ENCODE data around the gene PTPRG. TPM values are rescaled to one million over a fixed set of nuclear protein-coding genes. Genes with fewer than 3 reads are reported as not detected.

The PTPRG gene
- total RNA-seq, 2 experiments from 2014 or later = 0.24 to 0.37 TPM

- CTCF ChIA-PET = no interaction called here
- intact Hi-C loops (cut with micrococcal nuclease) = no loop called here
These were observed 68.1 kb downstream of the PTPRG start for GRCh38 chr3:61629442-61629841.

GRCh38 chr3:61631108-61631769 is 69.9 kb downstream of the PTPRG start:
- H3K36me3 Mint-ChIP-seq (ENCODE audit: low read depth) = no peaks in the 10 kb centered on the region
- CTCF ChIA-PET = no interaction called here
- no peak overlapping the region for H3K4me3 Mint-ChIP-seq
- H3K4me1 Mint-ChIP-seq (ENCODE audit: low read depth) = no peaks in the 10 kb centered on the region
- DNase-seq = no peak
- intact Hi-C loops (cut with micrococcal nuclease) = no loop called here
- no peak overlapping the region for H3K27ac Mint-ChIP-seq
- no peaks in the 10 kb centered on the region for H3K9me3 Mint-ChIP-seq
- H3K27me3 Mint-ChIP-seq (ENCODE audit: low read depth) = peaks cover 6% of the 10 kb centered on the region

More at GRCh38 chr3:61629442-61629841, 68.1 kb downstream of the PTPRG start:
- no peaks in the 10 kb centered on the region for H3K4me1 Mint-ChIP-seq (ENCODE audit: low read depth)
- no peaks in the 10 kb centered on the region for H3K9me3 Mint-ChIP-seq
- no peak overlapping the region for H3K27ac Mint-ChIP-seq
- peaks cover 6% of the 10 kb centered on the region for H3K27me3 Mint-ChIP-seq (ENCODE audit: low read depth)
- H3K36me3 Mint-ChIP-seq (ENCODE audit: low read depth) = no peaks in the 10 kb centered on the region
- H3K4me3 Mint-ChIP-seq = no peak overlapping the region
- no peak for DNase-seq

GRCh38 chr3:61632568-61633175 is 71.3 kb downstream of the PTPRG start:
- intact Hi-C loops (cut with micrococcal nuclease) = no loop called here
- H3K4me1 Mint-ChIP-seq (ENCODE audit: low read depth) = no peaks in the 10 kb centered on the region
- CTCF ChIA-PET = no interaction called here
- DNase-seq = no peak
- no peak overlapping the region for H3K27ac Mint-ChIP-seq
- H3K9me3 Mint-ChIP-seq = no peaks in the 10 kb centered on the region
- no peaks in the 10 kb centered on the region for H3K36me3 Mint-ChIP-seq (ENCODE audit: low read depth)
- H3K4me3 Mint-ChIP-seq = no peak overlapping the region
- peaks cover 6% of the 10 kb centered on the region for H3K27me3 Mint-ChIP-seq (ENCODE audit: low read depth)

GRCh38 chr3:61634678-61635077 is 73.3 kb downstream of the PTPRG start:
- H3K27ac Mint-ChIP-seq = no peak overlapping the region
- no peaks in the 10 kb centered on the region for H3K4me1 Mint-ChIP-seq (ENCODE audit: low read depth)
- peaks cover 6% of the 10 kb centered on the region for H3K27me3 Mint-ChIP-seq (ENCODE audit: low read depth)
- H3K4me3 Mint-ChIP-seq = no peak overlapping the region
- no peaks in the 10 kb centered on the region for H3K36me3 Mint-ChIP-seq (ENCODE audit: low read depth)
- DNase-seq = no peak
- CTCF ChIA-PET = no interaction called here
- no peaks in the 10 kb centered on the region for H3K9me3 Mint-ChIP-seq
- intact Hi-C loops (cut with micrococcal nuclease) = no loop called here

GRCh38 chr3:61637088-61638051 is 76.0 kb downstream of the PTPRG start:
- H3K27ac Mint-ChIP-seq = no peak overlapping the region
- peaks cover 11% of the 10 kb centered on the region for H3K27me3 Mint-ChIP-seq (ENCODE audit: low read depth)
- DNase-seq = no peak
- no peaks in the 10 kb centered on the region for H3K36me3 Mint-ChIP-seq (ENCODE audit: low read depth)
- H3K4me1 Mint-ChIP-seq (ENCODE audit: low read depth) = no peaks in the 10 kb centered on the region
- CTCF ChIA-PET = interaction anchor here (0.7 kb wide), 1 partner anchor 199 kb away, joined by 3 read pairs; no protein-coding TSS in a partner anchor
- intact Hi-C loops (cut with micrococcal nuclease) = no loop called here
- no peak overlapping the region for H3K4me3 Mint-ChIP-seq
- H3K9me3 Mint-ChIP-seq = no peaks in the 10 kb centered on the region

GRCh38 chr3:61638741-61639140 is 77.4 kb downstream of the PTPRG start:
- H3K9me3 Mint-ChIP-seq = no peaks in the 10 kb centered on the region
- H3K4me3 Mint-ChIP-seq = no peak overlapping the region
- intact Hi-C loops (cut with micrococcal nuclease) = no loop called here
- H3K36me3 Mint-ChIP-seq (ENCODE audit: low read depth) = no peaks in the 10 kb centered on the region
- peaks cover 9% of the 10 kb centered on the region for H3K27me3 Mint-ChIP-seq (ENCODE audit: low read depth)
- DNase-seq = no peak
- H3K27ac Mint-ChIP-seq = no peak overlapping the region
- no peaks in the 10 kb centered on the region for H3K4me1 Mint-ChIP-seq (ENCODE audit: low read depth)
- CTCF ChIA-PET = no interaction called here

- Mint-ChIP-seq H3K27me3 (ENCODE audit: low read depth) (peaks cover 9% of the 10 kb centered on the region), H3K4me1 (ENCODE audit: low read depth) (no peaks in the 10 kb centered on the region), H3K9me3 (no peaks in the 10 kb centered on the region), H3K27ac (no peak overlapping the region), H3K4me3 (no peak overlapping the region), H3K36me3 (ENCODE audit: low read depth) (no peaks in the 10 kb centered on the region)
- CTCF ChIA-PET = no interaction called here
- no peak for DNase-seq
- intact Hi-C loops (cut with micrococcal nuclease) = no loop called here
These were observed 78.6 kb downstream of the PTPRG start for GRCh38 chr3:61639991-61640390.

GRCh38 chr3:61645148-61645547 is 83.8 kb downstream of the PTPRG start:
- CTCF ChIA-PET = no interaction called here
- intact Hi-C loops (cut with micrococcal nuclease) = no loop called here
- Mint-ChIP-seq H3K27me3 (ENCODE audit: low read depth) (peaks cover 13% of the 10 kb centered on the region), H3K9me3 (no peaks in the 10 kb centered on the region), H3K36me3 (ENCODE audit: low read depth) (no peaks in the 10 kb centered on the region), H3K4me3 (no peak overlapping the region), H3K27ac (no peak overlapping the region), H3K4me1 (ENCODE audit: low read depth) (no peaks in the 10 kb centered on the region)
- DNase-seq = no peak

GRCh38 chr3:61646360-61646759 is 85.0 kb downstream of the PTPRG start:
- H3K27me3 Mint-ChIP-seq (ENCODE audit: low read depth) = peaks cover 10% of the 10 kb centered on the region
- no peaks in the 10 kb centered on the region for H3K9me3 Mint-ChIP-seq
- H3K36me3 Mint-ChIP-seq (ENCODE audit: low read depth) = no peaks in the 10 kb centered on the region
- DNase-seq = no peak
- intact Hi-C loops (cut with micrococcal nuclease) = no loop called here
- CTCF ChIA-PET = interaction anchor here (0.8 kb wide), 1 partner anchor 54 kb away, joined by 3 read pairs; no protein-coding TSS in a partner anchor
- no peak overlapping the region for H3K27ac Mint-ChIP-seq
- no peaks in the 10 kb centered on the region for H3K4me1 Mint-ChIP-seq (ENCODE audit: low read depth)
- H3K4me3 Mint-ChIP-seq = no peak overlapping the region

- no peaks in the 10 kb centered on the region for H3K4me1 Mint-ChIP-seq (ENCODE audit: low read depth)
- no peaks in the 10 kb centered on the region for H3K36me3 Mint-ChIP-seq (ENCODE audit: low read depth)
- intact Hi-C loops (cut with micrococcal nuclease) = no loop called here
- H3K4me3 Mint-ChIP-seq = no peak overlapping the region
- no peaks in the 10 kb centered on the region for H3K9me3 Mint-ChIP-seq
- peaks cover 7% of the 10 kb centered on the region for H3K27me3 Mint-ChIP-seq (ENCODE audit: low read depth)
- no peak overlapping the region for H3K27ac Mint-ChIP-seq
- CTCF ChIA-PET = no interaction called here
- DNase-seq = no peak
These were observed 85.6 kb downstream of the PTPRG start for GRCh38 chr3:61646851-61647525.

- no peaks in the 10 kb centered on the region for H3K4me1 Mint-ChIP-seq (ENCODE audit: low read depth)
- intact Hi-C loops (cut with micrococcal nuclease) = no loop called here
- DNase-seq = no peak
- no peak overlapping the region for H3K4me3 Mint-ChIP-seq
- no peaks in the 10 kb centered on the region for H3K9me3 Mint-ChIP-seq
- no peak overlapping the region for H3K27ac Mint-ChIP-seq
- CTCF ChIA-PET = no interaction called here
- no peaks in the 10 kb centered on the region for H3K36me3 Mint-ChIP-seq (ENCODE audit: low read depth)
- H3K27me3 Mint-ChIP-seq (ENCODE audit: low read depth) = peaks cover 4% of the 10 kb centered on the region
These were observed 87.1 kb downstream of the PTPRG start for GRCh38 chr3:61648481-61648880.
